HEK293 (cell line): ENCODE results near the gene HRCT1.

ENCODE experiments used
- CTCF ChIA-PET: fragments of 350-600 bp; formaldehyde crosslinking; extraction: SDS; loops from one replicate; lab custom pipeline; 2021; ENCODE audit warnings: antibody characterized with exemption; lab: Yijun Ruan, JAX
- POLR2A ChIA-PET: fragments of 300-600 bp; formaldehyde crosslinking; extraction: SDS; loops from one replicate; lab custom pipeline; 2020; ENCODE audit warnings: antibody characterized with exemption, inconsistent platforms; lab: Yijun Ruan, JAX
- H3K27ac ChIP-seq: fragments of 200-500 bp; sonication (Bioruptor generic); 2 replicates; pipeline ENCODE4 v1.5.1; 2014; ENCODE audit warnings: low read depth, low read length, control low read depth, inconsistent platforms; ENCODE audit errors: extremely low read depth
- H3K36me3 ChIP-seq, 2 experiments: fragments of 200-500 bp in 1 of 2; sonication (Bioruptor generic) in 1 of 2; 1 replicate in 1 of 2; 2 replicates in 1 of 2; pipeline ENCODE4 v1.5.1; 2014 to 2017; ENCODE audit warnings: inconsistent platforms in 2 of 2, low read length in 2 of 2; ENCODE audit not compliant: control insufficient read depth in 2 of 2, insufficient read depth in 1 of 2
- H3K4me1 ChIP-seq: fragments of 200-500 bp; sonication (Bioruptor generic); 2 replicates; pipeline ENCODE4 v1.5.1; 2014; ENCODE audit warnings: mild to moderate bottlenecking, low read length, inconsistent platforms; ENCODE audit not compliant: control insufficient read depth, insufficient read depth
- H3K4me3 ChIP-seq: 2 replicates; pipeline ENCODE4 v1.5.1; 2011; ENCODE audit warnings: low read depth, mild to moderate bottlenecking, control low read depth, low read length, moderate library complexity
- H3K9me3 ChIP-seq: fragments of 200-500 bp; sonication (Bioruptor generic); 2 replicates; pipeline ENCODE4 v1.5.1; 2014; ENCODE audit warnings: low read depth, low read length, inconsistent platforms; ENCODE audit not compliant: control insufficient read depth, insufficient read depth
- GLI2 ChIP-seq: fragments of 450-650 bp; formaldehyde crosslinking; IDR thresholded peaks from 2 replicates; pipeline ENCODE4; 2017; ENCODE audit warnings: missing biosample characterization, missing genetic modification characterization, low read depth, borderline replicate concordance
- GLI4 ChIP-seq: fragments of 450-650 bp; formaldehyde crosslinking; IDR thresholded peaks from 2 replicates; pipeline ENCODE4 v1.5.1; 2016; ENCODE audit warnings: missing biosample characterization, missing genetic modification characterization
- KLF1 ChIP-seq: fragments of 450-650 bp; formaldehyde crosslinking; IDR thresholded peaks from 2 replicates; pipeline ENCODE4 v1.5.1; 2016; ENCODE audit warnings: missing biosample characterization, missing genetic modification characterization
- KLF9 ChIP-seq: fragments of 450-650 bp; formaldehyde crosslinking; IDR thresholded peaks from 2 replicates; pipeline ENCODE4 v1.5.1; 2016; ENCODE audit warnings: missing biosample characterization, missing genetic modification characterization, low read depth
- PRDM10 ChIP-seq: fragments of 450-650 bp; formaldehyde crosslinking; IDR thresholded peaks from 2 replicates; pipeline ENCODE4 v1.5.1; 2016; ENCODE audit warnings: missing biosample characterization, missing genetic modification characterization
- REST ChIP-seq: fragments of 450-650 bp; formaldehyde crosslinking; IDR thresholded peaks from 2 replicates; pipeline ENCODE4 v1.5.1; 2016; ENCODE audit warnings: missing biosample characterization, missing genetic modification characterization
- SALL2 ChIP-seq: fragments of 450-650 bp; formaldehyde crosslinking; IDR thresholded peaks from 2 replicates; pipeline ENCODE4 v1.5.0; 2017; ENCODE audit warnings: missing biosample characterization, mild to moderate bottlenecking, missing genetic modification characterization, borderline replicate concordance
- ZFP3 ChIP-seq: fragments of 450-650 bp; formaldehyde crosslinking; IDR thresholded peaks from 2 replicates; pipeline ENCODE4 v1.5.1; 2016; ENCODE audit warnings: low read depth, missing biosample characterization, missing genetic modification characterization
- ZFP69B ChIP-seq: fragments of 450-650 bp; formaldehyde crosslinking; IDR thresholded peaks from 2 replicates; pipeline ENCODE4 v1.5.1; 2016; ENCODE audit warnings: missing biosample characterization, missing genetic modification characterization
- ZIC2 ChIP-seq: fragments of 450-650 bp; formaldehyde crosslinking; IDR thresholded peaks from 2 replicates; pipeline ENCODE4 v1.5.1; 2016; ENCODE audit warnings: missing biosample characterization, missing genetic modification characterization
- ZNF133 ChIP-seq: fragments of 450-650 bp; formaldehyde crosslinking; IDR thresholded peaks from 2 replicates; pipeline ENCODE4 v1.5.1; 2016; ENCODE audit warnings: missing biosample characterization, missing genetic modification characterization
- ZNF19 ChIP-seq: fragments of 450-650 bp; formaldehyde crosslinking; IDR thresholded peaks from 2 replicates; pipeline ENCODE4; 2016; ENCODE audit warnings: missing biosample characterization, missing genetic modification characterization, low read depth
- ZNF302 ChIP-seq: fragments of 450-650 bp; formaldehyde crosslinking; IDR thresholded peaks from 2 replicates; pipeline ENCODE4 v1.5.1; 2016; ENCODE audit warnings: missing biosample characterization, missing genetic modification characterization, low read depth
- ZNF394 ChIP-seq: fragments of 450-650 bp; formaldehyde crosslinking; IDR thresholded peaks from 2 replicates; pipeline ENCODE4 v1.5.1; 2016; ENCODE audit warnings: missing biosample characterization, missing genetic modification characterization, mild to moderate bottlenecking, moderate library complexity, borderline replicate concordance
- ZNF416 ChIP-seq: fragments of 450-650 bp; formaldehyde crosslinking; IDR thresholded peaks from 2 replicates; pipeline ENCODE4 v1.5.1; 2016; ENCODE audit warnings: missing biosample characterization, missing genetic modification characterization
- ZNF423 ChIP-seq: fragments of 450-650 bp; formaldehyde crosslinking; IDR thresholded peaks from 2 replicates; pipeline ENCODE4 v1.5.1; 2016; ENCODE audit warnings: missing biosample characterization, missing genetic modification characterization
- ZNF530 ChIP-seq: fragments of 450-650 bp; formaldehyde crosslinking; IDR thresholded peaks from 2 replicates; pipeline ENCODE4 v1.5.1; 2016; ENCODE audit warnings: low read depth, missing biosample characterization, missing genetic modification characterization
- ZNF629 ChIP-seq: fragments of 450-650 bp; formaldehyde crosslinking; IDR thresholded peaks from 2 replicates; pipeline ENCODE4 v1.5.1; 2017; ENCODE audit warnings: missing biosample characterization, missing genetic modification characterization
- ZNF792 ChIP-seq: fragments of 450-650 bp; formaldehyde crosslinking; IDR thresholded peaks from 2 replicates; pipeline ENCODE4 v1.5.1; 2016; ENCODE audit warnings: missing biosample characterization, missing genetic modification characterization
- ZSCAN30 ChIP-seq: fragments of 450-650 bp; IDR thresholded peaks from 2 replicates; pipeline ENCODE4 v1.5.1; 2018; ENCODE audit warnings: missing biosample characterization, mild to moderate bottlenecking, missing genetic modification characterization, moderate library complexity

The HRCT1 gene

GRCh38 chr9:35867538-35867937, 38.5 kb upstream of the HRCT1 start:
- Histone ChIP-seq H3K9me3 (no peaks in the 10 kb centered on the region), H3K27ac (no peak overlapping the region), H3K36me3 (no peaks in the 10 kb centered on the region), H3K4me1 (no peaks in the 10 kb centered on the region), H3K4me3 (no peak overlapping the region)
- POLR2A ChIA-PET, result no interaction called here
- TF ChIP-seq ZNF530 (tag by site-specific recombination) (no peak), KLF1 (no peak), SALL2 (tag by site-specific recombination) (no peak), ZNF416 (tag by site-specific recombination) (no peak), ZNF394 (tag by site-specific recombination) (no peak)
- CTCF ChIA-PET, result no interaction called here

GRCh38 chr9:35868933-35869332, 37.1 kb upstream of the HRCT1 start:
- CTCF ChIA-PET, result interaction anchor here (1.0 kb wide), 1 partner anchor 13 kb away, joined by 3 read pairs; no protein-coding TSS in a partner anchor
- TF ChIP-seq ZNF792 (tag by site-specific recombination), result no peak
- TF ChIP-seq PRDM10, result no peak
- no peak for TF ChIP-seq ZNF423 (tag by site-specific recombination)
- no peak for TF ChIP-seq ZFP69B
- no peak for TF ChIP-seq KLF9 (tag by site-specific recombination)
- TF ChIP-seq ZNF629 (tag by site-specific recombination), result no peak
- TF ChIP-seq ZNF19 (tag by site-specific recombination), result no peak
- TF ChIP-seq ZFP3 (tag by site-specific recombination), result no peak
- no peak for TF ChIP-seq GLI4 (tag by site-specific recombination)
- TF ChIP-seq GLI2 (tag by site-specific recombination), result no peak
- no peak for TF ChIP-seq REST (tag by site-specific recombination)
- TF ChIP-seq ZIC2 (tag by site-specific recombination), result no peak
- TF ChIP-seq ZNF302 (tag by site-specific recombination), result no peak
- no peak for TF ChIP-seq ZSCAN30 (tag by site-specific recombination)
- TF ChIP-seq ZNF416 (tag by site-specific recombination), result no peak
- no peak for TF ChIP-seq ZNF133 (tag by site-specific recombination)
- Histone ChIP-seq H3K36me3 (no peaks in the 10 kb centered on the region), H3K9me3 (no peaks in the 10 kb centered on the region), H3K4me1 (no peaks in the 10 kb centered on the region), H3K4me3 (no peak overlapping the region), H3K27ac (no peak overlapping the region)
- POLR2A ChIA-PET, result interaction anchor here (0.5 kb wide), 1 partner anchor 35 kb away, joined by 3 read pairs; no protein-coding TSS in a partner anchor
